ENCODE data around the gene ZNFX1. TPM values are rescaled to one million over a fixed set of nuclear protein-coding genes. Genes with fewer than 3 reads are reported as not detected.

ZNFX1 gene
- polyA plus RNA-seq, 1 experiment: 11.2 TPM

DNA sequence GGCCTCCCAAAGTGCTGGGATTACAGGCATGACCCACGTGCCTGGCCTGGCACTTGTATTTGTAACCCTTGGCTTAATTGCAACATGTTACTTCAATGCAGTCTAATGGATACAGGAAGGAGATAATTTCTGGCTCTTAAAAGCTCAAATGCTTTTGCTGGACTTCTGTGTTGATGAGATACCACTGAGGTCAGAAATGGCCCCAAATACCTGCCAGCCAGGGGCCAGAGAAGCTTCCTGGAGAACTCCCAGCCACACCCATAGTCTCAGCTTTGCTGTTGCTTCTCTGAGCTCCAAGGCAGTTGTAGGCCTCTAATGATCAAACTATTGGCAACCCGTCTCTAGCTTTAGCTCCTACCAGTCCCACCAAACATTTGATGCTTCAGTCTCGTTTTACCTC lies 14.2 kb upstream of the ZNFX1 start:
- peaks cover 14% of the 10 kb centered on the region for H3K36me3 ChIP-seq (ENCODE audit: control insufficient read depth, insufficient read depth, low read length)
- TF ChIP-seq, protein P1, sequence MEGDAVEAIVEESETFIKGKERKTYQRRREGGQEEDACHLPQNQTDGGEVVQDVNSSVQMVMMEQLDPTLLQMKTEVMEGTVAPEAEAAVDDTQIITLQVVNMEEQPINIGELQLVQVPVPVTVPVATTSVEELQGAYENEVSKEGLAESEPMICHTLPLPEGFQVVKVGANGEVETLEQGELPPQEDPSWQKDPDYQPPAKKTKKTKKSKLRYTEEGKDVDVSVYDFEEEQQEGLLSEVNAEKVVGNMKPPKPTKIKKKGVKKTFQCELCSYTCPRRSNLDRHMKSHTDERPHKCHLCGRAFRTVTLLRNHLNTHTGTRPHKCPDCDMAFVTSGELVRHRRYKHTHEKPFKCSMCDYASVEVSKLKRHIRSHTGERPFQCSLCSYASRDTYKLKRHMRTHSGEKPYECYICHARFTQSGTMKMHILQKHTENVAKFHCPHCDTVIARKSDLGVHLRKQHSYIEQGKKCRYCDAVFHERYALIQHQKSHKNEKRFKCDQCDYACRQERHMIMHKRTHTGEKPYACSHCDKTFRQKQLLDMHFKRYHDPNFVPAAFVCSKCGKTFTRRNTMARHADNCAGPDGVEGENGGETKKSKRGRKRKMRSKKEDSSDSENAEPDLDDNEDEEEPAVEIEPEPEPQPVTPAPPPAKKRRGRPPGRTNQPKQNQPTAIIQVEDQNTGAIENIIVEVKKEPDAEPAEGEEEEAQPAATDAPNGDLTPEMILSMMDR (IDR thresholded peaks at IDR 0.05; ENCODE audit: insufficient read depth, low read depth, low read length): no peak
- DNase-seq (ENCODE audit: low read depth): no peak
- H3K27me3 ChIP-seq (ENCODE audit: control insufficient read depth, insufficient read depth, low read length): no peaks in the 10 kb centered on the region
- no peak overlapping the region for H3K4me3 ChIP-seq (ENCODE audit: low read depth, low read length)
- ChIA-PET CTCF (interaction anchor here (1.0 to 1.2 kb wide), 3 partner anchors 11 to 192 kb away, joined by 3 to 5 read pairs (median 5); no protein-coding TSS in a partner anchor), POLR2A (no interaction called here)

DNA sequence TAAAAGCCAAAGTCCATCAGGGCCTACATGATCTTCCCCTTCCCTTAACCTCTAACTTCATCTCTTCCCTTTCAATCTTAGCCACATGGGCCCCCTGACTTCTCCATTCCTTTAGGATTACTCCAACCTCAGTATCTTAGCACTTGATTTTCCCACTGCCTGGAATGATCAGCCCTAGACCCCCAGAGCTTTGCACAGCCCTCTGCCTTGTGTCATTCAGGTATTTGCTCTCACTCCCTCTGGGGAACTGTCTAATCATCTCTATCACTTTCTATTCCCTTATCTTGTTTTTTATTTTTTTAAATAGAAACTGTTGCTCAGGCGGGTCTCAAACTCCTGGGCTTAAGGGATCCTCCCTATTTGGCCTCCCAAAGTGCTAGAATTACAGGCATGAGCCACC lies 13.3 kb upstream of the ZNFX1 start:
- TF ChIP-seq, protein P1 (IDR thresholded peaks at IDR 0.05; ENCODE audit: insufficient read depth, low read depth, low read length): no peak
- no peaks in the 10 kb centered on the region for H3K27me3 ChIP-seq (ENCODE audit: control insufficient read depth, insufficient read depth, low read length)
- H3K36me3 ChIP-seq (ENCODE audit: control insufficient read depth, insufficient read depth, low read length): peaks cover 22% of the 10 kb centered on the region
- POLR2A ChIA-PET: no interaction called here
- CTCF ChIA-PET: interaction anchor here (0.6 to 0.9 kb wide), 2 partner anchors 13 to 45 kb away, joined by 3 read pairs; no protein-coding TSS in a partner anchor
- no peak overlapping the region for H3K4me3 ChIP-seq (ENCODE audit: low read depth, low read length)
- no peak for DNase-seq (ENCODE audit: low read depth)

DNA sequence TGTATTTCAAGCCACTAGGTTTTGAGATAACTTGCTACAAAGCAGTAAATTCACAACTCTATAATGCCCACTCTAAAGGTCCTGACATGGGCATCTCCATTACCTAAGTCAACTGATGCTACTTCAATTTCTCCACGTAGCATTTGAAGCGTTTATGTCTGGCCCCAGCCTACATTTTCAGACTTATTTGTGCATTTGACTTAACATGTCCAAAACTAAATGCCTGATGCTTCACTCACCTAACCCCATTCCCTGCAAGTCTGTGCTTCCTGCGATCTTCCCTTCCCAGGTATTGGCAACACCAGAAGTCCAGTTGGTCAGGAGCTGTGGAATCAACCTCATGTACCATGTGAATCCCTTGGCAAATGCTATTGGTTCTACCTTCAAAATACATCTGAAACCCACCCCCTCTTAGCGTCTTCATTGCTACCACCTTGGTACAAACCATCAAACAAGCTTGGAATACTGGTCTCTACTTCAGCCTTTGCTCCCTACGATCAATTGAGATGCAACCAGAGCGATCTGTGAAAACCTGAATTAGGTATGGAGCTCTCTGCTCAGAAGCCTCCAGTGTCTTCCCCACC lies 12.8 kb upstream of the ZNFX1 start:
- Histone ChIP-seq H3K36me3 (ENCODE audit: control insufficient read depth, insufficient read depth, low read length) (peaks cover 26% of the 10 kb centered on the region), H3K27me3 (ENCODE audit: control insufficient read depth, insufficient read depth, low read length) (no peaks in the 10 kb centered on the region), H3K4me3 (ENCODE audit: low read depth, low read length) (no peak overlapping the region)
- CTCF ChIA-PET: interaction anchor here (0.6 to 0.9 kb wide), 2 partner anchors 13 to 45 kb away, joined by 3 read pairs; no protein-coding TSS in a partner anchor
- DNase-seq (ENCODE audit: low read depth): no peak
- TF ChIP-seq, protein P1 (IDR thresholded peaks at IDR 0.05; ENCODE audit: insufficient read depth, low read depth, low read length): no peak
- POLR2A ChIA-PET: no interaction called here

- ChIA-PET POLR2A (interaction anchor here (0.6 to 1.3 kb wide), 3 partner anchors 11 to 291 kb away, joined by 3 to 5 read pairs (median 4); partner anchors contain the start of gene ZNFX1), CTCF (no interaction called here)
- Histone ChIP-seq H3K36me3 (ENCODE audit: control insufficient read depth, insufficient read depth, low read length) (peaks cover 34% of the 10 kb centered on the region), H3K4me3 (ENCODE audit: low read depth, low read length) (no peak overlapping the region), H3K27me3 (ENCODE audit: control insufficient read depth, insufficient read depth, low read length) (no peaks in the 10 kb centered on the region)
- DNase-seq (ENCODE audit: low read depth): no peak
- TF ChIP-seq, protein P1 (IDR thresholded peaks at IDR 0.05; ENCODE audit: insufficient read depth, low read depth, low read length): no peak
Observed at GRCh38 chr20:49288784-49289696, 11.2 kb upstream of the ZNFX1 start.

DNA sequence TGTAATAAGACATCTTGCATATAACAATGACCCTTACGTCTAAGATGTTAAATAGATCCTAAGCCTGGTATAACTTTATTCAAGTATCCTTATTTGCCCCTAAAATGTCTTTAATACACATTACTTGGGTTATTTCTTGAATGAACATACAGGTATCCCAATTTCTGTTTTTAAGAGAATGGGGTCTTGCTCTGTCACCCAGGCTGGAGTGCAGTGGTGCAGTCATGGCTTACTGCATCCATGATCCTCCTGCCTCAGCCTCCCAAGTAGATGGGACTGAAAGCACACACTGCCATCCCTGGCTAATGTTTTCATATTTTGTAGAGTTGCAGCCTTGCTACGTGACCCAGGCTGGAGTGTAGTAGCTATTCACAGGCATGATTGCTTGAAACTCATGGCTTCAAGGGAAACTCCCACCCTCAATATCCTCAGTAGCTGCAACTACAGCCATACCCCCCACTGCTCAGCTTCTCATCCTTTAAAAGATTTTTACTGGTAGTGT lies 10.4 kb upstream of the ZNFX1 start:
- ChIA-PET POLR2A (interaction anchor here (1.3 kb wide), 1 partner anchor 10 kb away, joined by 5 read pairs; the partner anchor contains the start of gene ZNFX1), CTCF (interaction anchor here (1.6 kb wide), 1 partner anchor 34 kb away, joined by 4 read pairs; no protein-coding TSS in a partner anchor)
- H3K4me3 ChIP-seq (ENCODE audit: low read depth, low read length): no peak overlapping the region
- no peaks in the 10 kb centered on the region for H3K27me3 ChIP-seq (ENCODE audit: control insufficient read depth, insufficient read depth, low read length)
- H3K36me3 ChIP-seq (ENCODE audit: control insufficient read depth, insufficient read depth, low read length): peaks cover 40% of the 10 kb centered on the region
- no peak for DNase-seq (ENCODE audit: low read depth)
- TF ChIP-seq, protein P1 (IDR thresholded peaks at IDR 0.05; ENCODE audit: insufficient read depth, low read depth, low read length): no peak
